Fibroblast of skin of scalp (primary cell): ENCODE results near the gene MYG1.
A peak's percentile ranks its signal among the peaks of the same experiment; 100 is the strongest.
"Not testable (repeated sequence)": the region's sequence is repeated elsewhere in the genome, so short reads cannot be mapped to it uniquely, and the experiment has no call there.

ENCODE experiments used
- DNase-seq: peaks from one replicate; pipeline ENCODE4 v3.0.0-alpha.2; 2013

Gene MYG1

GRCh38 chr12:53328043-53328435 lies 28.5 kb downstream of the MYG1 start:
- DNase-seq: no peak

DNA sequence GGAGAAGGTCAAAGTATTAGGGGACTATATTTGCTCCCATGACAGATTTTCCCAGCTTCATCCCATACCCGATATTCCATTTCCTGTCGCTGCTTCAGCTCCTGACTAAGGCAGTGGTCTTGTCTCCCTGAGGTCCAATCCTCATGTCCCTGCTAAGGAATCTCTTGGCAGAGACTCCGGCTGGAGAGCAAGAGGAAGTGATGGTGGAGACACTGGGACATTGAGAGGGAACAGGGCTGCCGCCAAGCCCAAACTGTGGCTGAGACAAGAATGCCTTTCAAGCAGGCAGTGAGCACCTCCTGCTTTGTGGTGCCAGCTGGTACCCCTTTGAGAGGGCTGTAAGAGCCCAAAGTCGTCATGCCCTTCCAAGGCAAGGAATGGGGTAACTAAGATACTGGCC lies 31.2 kb downstream of the MYG1 start:
- no peak for DNase-seq

GRCh38 chr12:53332339-53332738 lies 32.8 kb downstream of the MYG1 start:
- DNase-seq: not testable (repeated sequence)

DNA sequence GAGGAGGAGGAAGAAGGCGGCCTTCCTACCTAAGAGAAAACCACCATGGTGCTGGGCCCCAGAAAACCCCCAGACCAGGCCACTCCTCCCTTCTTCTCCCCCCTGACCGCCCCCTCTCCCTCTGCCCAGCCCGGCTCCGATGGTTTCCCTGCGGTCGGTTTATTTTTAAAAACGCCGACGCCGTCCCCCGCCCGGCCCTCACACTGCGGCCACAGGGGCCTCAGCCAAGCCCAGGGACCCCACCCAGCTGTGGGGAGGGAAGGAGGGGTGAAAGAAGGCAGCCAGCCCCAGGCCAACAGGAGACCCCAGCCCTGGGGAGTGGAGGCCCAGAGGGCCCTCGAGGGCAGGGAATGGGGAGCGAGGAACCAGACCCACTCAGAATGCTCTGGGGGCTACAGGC lies 33.2 kb downstream of the MYG1 start:
- DNase-seq: no peak

DNA sequence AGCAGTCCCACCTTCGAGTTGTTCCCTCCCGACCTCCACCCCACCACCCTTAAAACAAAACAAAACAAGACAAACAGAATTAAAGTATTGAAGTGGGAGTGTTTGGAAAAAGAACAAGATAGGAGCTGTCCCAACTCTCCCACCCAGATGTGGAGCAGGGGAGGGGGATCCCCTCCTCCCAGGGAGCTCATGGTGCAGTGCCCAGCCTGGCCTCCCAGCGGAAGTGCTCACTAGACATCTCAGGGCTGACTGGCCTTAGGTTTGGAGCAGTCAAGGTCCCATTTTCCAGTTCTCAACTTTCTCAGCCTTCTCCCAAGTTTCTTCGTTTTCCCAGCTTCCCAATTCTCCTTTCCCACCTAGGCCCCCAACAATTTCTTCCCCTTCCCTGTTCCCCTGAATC lies 33.8 kb downstream of the MYG1 start:
- DNase-seq: no peak

DNA sequence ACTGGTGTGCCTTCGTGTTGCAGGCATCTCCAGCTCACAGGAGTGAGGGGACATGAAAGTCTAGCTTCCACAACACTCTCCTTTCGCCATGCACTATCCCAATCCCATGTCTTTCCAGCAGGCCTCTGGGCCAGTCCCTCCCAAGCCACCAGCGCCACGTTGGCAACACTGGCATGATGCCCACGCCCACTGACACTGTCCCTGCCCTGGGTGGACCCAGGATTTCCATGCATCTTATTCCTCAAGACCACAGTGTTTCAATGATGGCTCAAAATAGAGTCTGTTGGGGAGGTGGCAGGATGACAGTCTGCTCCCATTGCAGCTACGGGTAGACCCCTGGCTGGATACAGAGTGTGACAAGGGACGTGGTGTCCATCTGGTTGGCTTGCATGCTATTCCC lies 34.4 kb downstream of the MYG1 start:
- DNase-seq: no peak

- no peak for DNase-seq
Observed at GRCh38 chr12:53334822-53335221, 35.3 kb downstream of the MYG1 start.

GRCh38 chr12:53336181-53336681 lies 36.7 kb downstream of the MYG1 start, which contains the start of gene SP7:
Gene SP7, minus strand, starts transcription at chr12:53336354. Its CDS starts 708 bp downstream, at chr12:53335646.
- DNase-seq: no peak

GRCh38 chr12:53338017-53338416 lies 38.5 kb downstream of the MYG1 start:
- no peak for DNase-seq

GRCh38 chr12:53338916-53339315 lies 39.4 kb downstream of the MYG1 start:
- no peak for DNase-seq

DNA sequence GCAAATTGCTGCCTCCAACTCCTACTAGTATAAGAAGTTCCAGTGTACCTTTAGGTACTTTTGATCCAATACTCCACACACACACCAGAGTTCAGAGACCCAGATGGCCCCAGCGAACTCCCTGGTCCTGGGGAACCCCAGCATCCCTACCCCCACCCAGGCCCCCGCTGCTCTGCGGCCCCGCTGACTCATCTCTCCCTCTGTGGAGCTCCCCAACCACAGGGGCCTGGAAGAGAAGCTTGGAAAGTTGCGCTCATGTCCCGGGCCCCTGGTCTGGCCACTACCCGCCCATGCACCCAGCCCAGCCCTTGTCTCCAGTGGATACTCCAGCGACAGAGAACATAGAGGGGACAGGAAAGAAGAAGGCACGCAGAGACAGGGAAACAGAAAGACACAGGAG lies 40.9 kb downstream of the MYG1 start:
- DNase-seq: no peak

- no peak for DNase-seq
Observed at GRCh38 chr12:53343449-53343848, 44.0 kb downstream of the MYG1 start.

DNA sequence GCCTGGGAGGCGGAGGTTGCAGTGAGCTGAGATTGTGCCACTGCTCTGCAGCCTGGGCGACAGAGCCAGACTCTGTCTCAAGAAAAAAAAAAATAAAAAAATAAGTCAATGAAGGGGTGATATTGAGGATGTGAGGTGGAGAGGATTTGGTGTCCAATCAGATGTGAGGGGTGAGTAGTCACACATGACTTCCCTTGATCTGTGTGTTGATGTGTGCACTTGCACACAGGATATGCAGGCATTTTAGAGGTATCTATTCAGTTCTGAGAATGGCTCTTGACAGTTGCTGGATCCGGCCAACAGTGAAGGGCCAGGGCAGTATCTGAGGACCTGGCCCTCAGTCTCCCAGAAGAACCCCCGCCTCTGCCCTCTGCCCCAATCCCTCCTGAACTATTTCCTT lies 44.5 kb downstream of the MYG1 start:
- DNase-seq: no peak

- no peak for DNase-seq
Observed at GRCh38 chr12:53344487-53344823, 45.0 kb downstream of the MYG1 start.

GRCh38 chr12:53344824-53345485 lies 45.5 kb downstream of the MYG1 start:
- peak; percentile 79 for DNase-seq

GRCh38 chr12:53345486-53346188 lies 46.1 kb downstream of the MYG1 start:
- peak; percentile 90 for DNase-seq

GRCh38 chr12:53346491-53346890 lies 47.0 kb downstream of the MYG1 start:
- DNase-seq: no peak

DNA sequence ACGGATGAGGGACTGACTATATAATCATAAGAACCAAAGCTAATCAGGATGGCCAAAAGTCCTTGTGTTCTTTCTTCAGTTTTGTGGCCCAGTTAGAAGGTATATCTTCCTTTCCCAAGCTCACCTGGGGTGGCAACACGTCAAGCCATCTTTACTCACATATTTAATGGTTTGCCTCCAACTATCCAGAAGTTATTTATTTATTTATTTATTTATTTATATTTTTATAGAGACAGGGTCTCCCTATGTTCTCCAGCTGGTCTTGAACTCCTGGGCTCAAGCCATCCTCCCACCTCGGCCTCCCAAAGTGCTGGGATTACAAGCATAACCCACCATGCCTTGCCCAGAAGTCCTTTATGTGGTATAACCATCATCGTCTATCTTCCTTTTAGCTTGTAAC lies 48.4 kb downstream of the MYG1 start:
- no peak for DNase-seq

DNA sequence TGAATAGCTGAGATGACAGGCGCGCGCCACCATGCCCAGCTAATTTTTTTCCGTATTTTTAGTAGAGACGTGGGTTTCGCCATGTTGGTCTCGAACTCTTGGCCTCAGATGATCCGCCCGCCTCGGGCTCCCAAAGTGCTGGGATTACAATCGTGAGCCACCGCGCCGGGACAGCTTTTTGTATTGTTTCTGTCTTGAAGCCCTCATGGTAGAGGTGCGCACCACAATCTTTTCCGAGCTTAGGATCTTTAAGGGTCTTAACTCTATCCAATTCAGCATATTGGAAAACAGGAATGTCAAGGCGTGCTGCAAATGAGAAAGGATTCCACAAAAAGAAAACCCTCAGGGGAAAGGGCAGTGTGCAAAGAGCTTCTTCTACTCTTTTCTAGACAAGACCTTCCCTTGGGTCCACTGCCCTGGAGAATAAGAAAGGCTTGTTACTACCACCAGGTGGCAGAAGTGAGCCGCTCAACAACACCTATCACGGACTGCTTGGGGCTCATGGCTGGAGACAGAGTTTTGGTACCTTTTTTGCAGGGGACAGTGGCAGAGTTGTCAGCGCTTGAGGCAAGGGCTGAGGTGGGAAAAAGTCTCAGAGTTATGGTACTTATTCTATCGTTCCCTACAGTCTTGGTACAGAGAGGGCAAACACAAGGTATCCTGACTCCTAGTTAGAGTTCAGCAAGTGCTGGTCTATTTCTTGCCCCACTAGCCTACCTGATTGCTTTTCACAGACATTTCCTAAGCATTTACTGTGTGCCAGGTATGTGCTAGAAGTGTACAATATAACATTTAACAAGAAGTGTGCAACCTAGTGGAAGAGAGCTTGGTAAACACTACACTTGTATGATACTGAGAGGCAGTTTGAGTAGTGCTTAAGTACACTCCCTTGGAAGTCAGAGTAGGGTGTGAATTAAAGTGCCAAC lies 53.1 kb downstream of the MYG1 start:
- DNase-seq: peak; percentile 86

GRCh38 chr12:53353257-53353655 lies 53.8 kb downstream of the MYG1 start:
- no peak for DNase-seq

GRCh38 chr12:53355121-53355520 lies 55.6 kb downstream of the MYG1 start:
- no peak for DNase-seq
